NCI-H82 (cell line): ENCODE results near the gene H2BK1.

Source experiments
- DNase-seq: peaks from one replicate; lab custom pipeline; 2025; lab: John Stamatoyannopoulos, UW

Gene H2BK1

GRCh38 chr7:151204383-151205032, 5.8 kb downstream of the H2BK1 start:
- DNase-seq: no peak

GRCh38 chr7:151202836-151203235, 7.5 kb downstream of the H2BK1 start:
- DNase-seq: no peak

- no peak for DNase-seq
Observed at GRCh38 chr7:151201751-151202150, 8.5 kb downstream of the H2BK1 start.

GRCh38 chr7:151201344-151201743, 8.9 kb downstream of the H2BK1 start:
- no peak for DNase-seq

GRCh38 chr7:151198945-151199848, 11.1 kb downstream of the H2BK1 start:
- DNase-seq: peak; percentile 53

- no peak for DNase-seq
Observed at GRCh38 chr7:151197932-151198331, 12.4 kb downstream of the H2BK1 start.

GRCh38 chr7:151195616-151196450, 14.5 kb downstream of the H2BK1 start:
- DNase-seq: peak; percentile 13

- DNase-seq: no peak
Observed at GRCh38 chr7:151194188-151194587, 16.1 kb downstream of the H2BK1 start.

GRCh38 chr7:151193203-151193978, 16.9 kb downstream of the H2BK1 start:
- DNase-seq: no peak

- no peak for DNase-seq
Observed at GRCh38 chr7:151192002-151192539, 18.2 kb downstream of the H2BK1 start.

- no peak for DNase-seq
Observed at GRCh38 chr7:151191544-151191943, 18.7 kb downstream of the H2BK1 start.

- no peak for DNase-seq
Observed at GRCh38 chr7:151189038-151189437, 21.2 kb downstream of the H2BK1 start.

- no peak for DNase-seq
Observed at GRCh38 chr7:151188252-151188542, 22.1 kb downstream of the H2BK1 start.

GRCh38 chr7:151187409-151188251, 22.7 kb downstream of the H2BK1 start:
- DNase-seq: peak; percentile 36

- no peak for DNase-seq
Observed at GRCh38 chr7:151186640-151187408, 23.5 kb downstream of the H2BK1 start, which contains the start of gene ASB10. TSS of gene ASB10 (minus strand) at chr7:151187250. CDS start at chr7:151187130, 120 bp downstream.

GRCh38 chr7:151185762-151186639, 24.3 kb downstream of the H2BK1 start:
- no peak for DNase-seq

- no peak for DNase-seq
Observed at GRCh38 chr7:151181011-151181431, 29.3 kb downstream of the H2BK1 start.

- DNase-seq: no peak
Observed at GRCh38 chr7:151179946-151180345, 30.3 kb downstream of the H2BK1 start.
